NCI-H128 (cell line): Measurements from ENCODE around the gene HEATR3.
"Not testable (repeated sequence)": the region's sequence is repeated elsewhere in the genome, so short reads cannot be mapped to it uniquely, and the experiment has no call there.

ENCODE experiments used
- DNase-seq: peaks from one replicate; lab custom pipeline; 2025; ENCODE audit not compliant: unreplicated experiment; lab: John Stamatoyannopoulos, UW

Gene HEATR3

GRCh38 chr16:50096791-50097190 lies 31.0 kb downstream of the HEATR3 start:
- DNase-seq: no peak

- no peak for DNase-seq
Measured at GRCh38 chr16:50099957-50100648, 34.3 kb downstream of the HEATR3 start.

GRCh38 chr16:50102051-50102746 lies 36.4 kb downstream of the HEATR3 start:
- DNase-seq: no peak

GRCh38 chr16:50103764-50104163 lies 38.0 kb downstream of the HEATR3 start:
- DNase-seq: no peak

GRCh38 chr16:50114357-50115129 lies 48.8 kb downstream of the HEATR3 start:
- DNase-seq: no peak

GRCh38 chr16:50120711-50121110 lies 54.9 kb downstream of the HEATR3 start:
- DNase-seq: no peak

- DNase-seq: no peak
Measured at GRCh38 chr16:50121278-50121677, 55.5 kb downstream of the HEATR3 start.

GRCh38 chr16:50121721-50122445 lies 56.1 kb downstream of the HEATR3 start:
- no peak for DNase-seq

- no peak for DNase-seq
Measured at GRCh38 chr16:50123417-50123816, 57.6 kb downstream of the HEATR3 start.

GRCh38 chr16:50124769-50125168 lies 59.0 kb downstream of the HEATR3 start:
- DNase-seq: no peak

- no peak for DNase-seq
Measured at GRCh38 chr16:50126183-50126582, 60.4 kb downstream of the HEATR3 start.

- DNase-seq: not testable (repeated sequence)
Measured at GRCh38 chr16:50132571-50132970, 66.8 kb downstream of the HEATR3 start.

GRCh38 chr16:50133214-50133613 lies 67.4 kb downstream of the HEATR3 start:
- no peak for DNase-seq

GRCh38 chr16:50136399-50136798 lies 70.6 kb downstream of the HEATR3 start:
- no peak for DNase-seq

GRCh38 chr16:50137268-50137667 lies 71.5 kb downstream of the HEATR3 start:
- DNase-seq: no peak

- no peak for DNase-seq
Measured at GRCh38 chr16:50139580-50139979, 73.8 kb downstream of the HEATR3 start.

- DNase-seq: no peak
Measured at GRCh38 chr16:50144211-50144610, 78.4 kb downstream of the HEATR3 start.

- DNase-seq: no peak
Measured at GRCh38 chr16:50146479-50147435, 81.0 kb downstream of the HEATR3 start.

- DNase-seq: no peak
Measured at GRCh38 chr16:50151322-50151721, 85.6 kb downstream of the HEATR3 start.

- DNase-seq: no peak
Measured at GRCh38 chr16:50151756-50152155, 86.0 kb downstream of the HEATR3 start.
